GM12892 (cell line): ENCODE data around the gene ADRA2A.

ENCODE experiments used
- DNase-seq: peaks from one replicate; pipeline ENCODE4 v3.0.0; 2011; ENCODE audit not compliant: insufficient read length
- FAIRE-seq: peaks from 2 replicates; lab custom pipeline; 2011; peaks lifted over from hg19 to GRCh38; lab: Jason Lieb, UNC
- POLR2A ChIP-seq: IDR thresholded peaks from 2 replicates; pipeline ENCODE4 v1.6.1; 2011; ENCODE audit warnings: low read depth, low read length, control low read depth
- POLR2AphosphoS5 ChIP-seq: IDR thresholded peaks from 2 replicates; pipeline ENCODE4 v1.6.1; 2011; ENCODE audit warnings: low read depth, low read length, control low read depth
- TAF1 ChIP-seq: IDR thresholded peaks from 2 replicates; pipeline ENCODE4 v1.6.1; 2011; ENCODE audit warnings: low read depth, mild to moderate bottlenecking, control low read depth, low read length, borderline replicate concordance

The ADRA2A gene

DNA sequence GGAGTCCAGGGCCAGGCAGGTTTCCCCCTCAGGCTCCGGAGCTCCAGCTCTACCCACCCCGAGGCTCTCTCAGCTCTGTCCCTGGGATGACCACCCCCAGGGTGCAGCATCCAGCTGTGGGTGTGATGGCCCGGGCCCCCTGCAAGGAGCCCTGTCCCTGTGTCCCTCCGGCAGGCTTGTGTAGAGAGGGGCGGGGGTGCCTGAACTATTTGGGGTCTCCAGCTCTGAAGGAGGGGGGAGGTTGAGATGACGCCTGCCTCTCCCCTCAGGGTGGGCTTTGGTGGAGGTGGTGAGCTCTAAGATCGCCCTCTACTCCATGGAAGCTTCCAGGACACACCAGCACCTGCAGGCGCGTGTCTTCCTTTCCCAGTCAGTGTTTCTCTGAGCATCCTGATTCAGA lies 39.4 kb downstream of the ADRA2A start:
- TF ChIP-seq TAF1: no peak
- FAIRE-seq: no peak
- no peak for DNase-seq

DNA sequence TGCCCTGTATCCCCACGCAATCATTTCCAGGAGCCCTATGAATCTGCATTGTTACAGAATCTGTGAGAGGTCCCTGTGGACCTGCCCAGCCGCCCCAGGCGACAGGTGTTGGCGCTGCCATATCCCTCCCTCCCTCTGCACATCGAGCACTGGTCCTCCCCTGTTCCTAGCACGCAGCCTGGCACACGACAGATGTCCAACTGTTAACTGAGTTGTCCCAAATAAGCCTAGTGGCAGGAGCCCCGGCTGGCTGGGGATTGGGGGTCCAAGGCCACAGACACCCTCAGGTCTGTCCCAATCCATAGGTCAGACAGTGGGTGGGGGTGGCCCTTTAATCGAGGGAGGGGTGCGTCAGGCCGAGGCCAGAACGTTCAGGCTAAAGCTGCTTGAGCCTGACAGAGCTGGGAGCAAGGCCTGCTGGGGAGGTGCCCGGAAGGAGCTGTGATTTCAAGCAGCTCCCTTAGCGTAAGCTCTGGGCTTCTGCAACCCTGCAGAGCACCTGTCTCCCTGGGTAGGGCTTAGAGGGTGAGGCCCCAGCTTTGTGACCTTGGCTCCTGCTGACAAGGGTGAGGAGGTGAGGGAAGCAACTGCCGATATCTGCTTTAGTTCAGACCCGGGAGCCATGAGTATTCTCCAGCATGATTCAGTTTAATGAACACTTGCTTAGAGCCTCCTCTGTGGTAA lies 40.1 kb downstream of the ADRA2A start:
- FAIRE-seq (no peak), DNase-seq (no peak)
- TF ChIP-seq POLR2AphosphoS5 (no peak), POLR2A (no peak), TAF1 (no peak)

DNA sequence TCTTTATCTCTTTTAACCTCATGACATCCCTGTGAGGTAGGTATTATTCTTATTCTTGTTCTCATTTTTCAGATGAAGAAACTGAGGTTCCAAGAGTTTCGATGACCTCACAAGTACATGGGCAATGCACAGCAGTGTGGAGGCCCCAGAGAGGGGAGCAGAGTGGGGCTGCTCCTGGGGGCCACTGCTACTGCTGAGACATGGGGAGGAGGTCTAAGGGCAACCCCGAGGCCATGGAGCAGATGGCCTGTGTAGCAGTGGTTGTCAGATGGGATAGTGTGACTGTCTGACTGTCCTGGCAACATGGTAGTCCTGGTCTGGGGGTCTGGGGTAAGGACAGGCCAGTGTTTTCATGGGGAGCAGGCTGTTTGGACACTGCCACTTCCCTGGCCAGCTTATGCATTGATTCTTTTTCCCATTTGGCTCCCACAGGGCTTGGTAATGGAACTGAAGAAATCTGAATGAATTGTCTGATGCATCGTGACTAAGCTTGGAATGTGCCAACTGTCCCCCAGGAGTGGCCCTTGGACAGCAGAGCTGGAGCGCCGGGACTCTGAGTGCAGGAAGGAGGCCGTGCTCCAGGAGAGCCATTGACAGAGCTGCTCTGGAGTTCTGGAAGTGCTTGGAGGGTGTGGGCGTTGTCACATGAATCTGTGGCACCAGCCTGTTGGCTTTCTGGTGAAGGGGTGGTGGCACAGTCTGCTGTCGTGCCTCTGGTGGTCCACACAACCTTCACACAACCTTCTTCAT lies 40.9 kb downstream of the ADRA2A start:
- FAIRE-seq: no peak
- DNase-seq: no peak
- TF ChIP-seq POLR2A (no peak), TAF1 (no peak), POLR2AphosphoS5 (no peak)

DNA sequence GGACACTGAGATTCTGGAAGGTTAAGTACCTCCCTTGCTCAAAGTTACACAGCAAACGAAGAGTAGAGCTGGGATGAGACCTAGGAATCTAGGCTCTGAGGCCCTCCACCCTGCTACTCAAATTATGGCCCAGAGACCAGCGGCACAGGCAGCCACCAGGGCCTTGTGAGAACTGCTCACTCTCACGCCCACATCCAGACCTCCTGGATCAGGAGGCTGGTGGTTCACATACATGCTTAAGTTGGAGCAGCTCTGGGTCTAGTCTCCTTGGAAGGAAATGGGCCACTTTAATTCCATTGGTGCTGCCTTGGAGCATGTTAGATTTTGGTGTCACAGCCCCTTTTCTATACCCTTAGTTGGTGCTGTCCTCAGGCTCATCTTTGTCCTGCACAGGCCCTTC lies 41.9 kb downstream of the ADRA2A start:
- FAIRE-seq: no peak
- no peak for TF ChIP-seq TAF1
- TF ChIP-seq POLR2AphosphoS5: no peak
- DNase-seq: no peak

DNA sequence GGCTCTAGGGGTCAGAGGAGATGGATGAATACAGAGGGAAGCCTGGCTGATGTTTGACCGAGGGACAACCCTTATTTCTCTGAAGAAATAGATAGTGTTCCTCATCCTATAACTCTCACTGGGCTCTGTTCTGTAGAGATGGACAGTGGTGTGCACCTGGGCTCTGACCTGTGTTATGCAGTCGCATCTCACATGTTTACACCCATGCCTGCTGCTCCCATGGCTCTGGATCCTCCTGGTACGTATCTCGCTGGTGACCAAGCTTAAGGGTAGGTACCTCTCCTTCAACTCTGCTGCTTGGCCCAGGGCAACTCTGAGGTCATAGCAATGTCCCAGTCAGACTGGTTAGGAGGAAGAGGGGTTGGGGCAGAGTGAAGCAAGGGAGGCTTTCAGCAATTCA lies 42.8 kb downstream of the ADRA2A start:
- FAIRE-seq (no peak), DNase-seq (no peak)
- TF ChIP-seq POLR2A: no peak
- TF ChIP-seq TAF1: no peak
- TF ChIP-seq POLR2AphosphoS5: no peak

DNA sequence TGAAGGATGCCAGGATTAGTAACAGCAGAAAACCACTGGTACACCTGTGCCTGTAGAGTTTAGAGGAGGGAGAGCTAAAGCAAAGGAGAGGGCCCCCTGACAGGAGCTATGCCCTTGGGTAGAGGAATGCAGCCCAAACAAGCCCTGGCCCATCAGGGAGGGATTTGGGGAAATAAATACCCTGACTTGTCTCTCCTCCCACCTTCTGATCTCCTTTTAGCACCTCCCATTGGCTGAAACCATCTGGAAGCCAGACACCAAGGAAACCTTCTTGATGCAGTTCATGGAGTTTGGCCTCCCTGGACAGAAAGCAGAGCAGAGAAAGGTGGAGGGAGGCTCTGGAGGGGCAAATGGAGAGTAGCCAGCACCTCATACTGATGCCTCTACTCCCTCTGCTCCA lies 45.3 kb downstream of the ADRA2A start:
- TF ChIP-seq POLR2AphosphoS5 (no peak), TAF1 (no peak)
- no peak for FAIRE-seq
- no peak for DNase-seq

DNA sequence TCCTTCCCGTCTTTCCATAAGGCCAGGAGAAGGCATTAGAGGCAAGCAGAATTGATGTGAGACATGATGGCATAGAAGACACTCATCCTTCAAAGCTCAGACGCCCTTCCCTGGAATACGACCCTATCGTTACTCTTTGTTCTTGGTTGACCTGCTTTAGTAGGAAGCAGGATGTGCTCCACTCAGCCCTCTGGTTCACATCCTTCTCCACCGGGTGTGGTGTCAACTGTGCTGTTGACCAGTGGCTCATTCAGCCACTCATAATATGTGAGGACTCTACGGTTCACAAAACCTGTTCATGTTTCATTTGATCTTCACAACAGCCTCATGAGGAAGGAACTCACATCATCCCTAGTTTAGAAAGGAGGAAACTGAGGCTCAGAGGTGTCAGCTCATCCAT lies 47.1 kb downstream of the ADRA2A start:
- DNase-seq (no peak), FAIRE-seq (no peak)
- TF ChIP-seq TAF1: no peak
- no peak for TF ChIP-seq POLR2A
- TF ChIP-seq POLR2AphosphoS5: no peak

DNA sequence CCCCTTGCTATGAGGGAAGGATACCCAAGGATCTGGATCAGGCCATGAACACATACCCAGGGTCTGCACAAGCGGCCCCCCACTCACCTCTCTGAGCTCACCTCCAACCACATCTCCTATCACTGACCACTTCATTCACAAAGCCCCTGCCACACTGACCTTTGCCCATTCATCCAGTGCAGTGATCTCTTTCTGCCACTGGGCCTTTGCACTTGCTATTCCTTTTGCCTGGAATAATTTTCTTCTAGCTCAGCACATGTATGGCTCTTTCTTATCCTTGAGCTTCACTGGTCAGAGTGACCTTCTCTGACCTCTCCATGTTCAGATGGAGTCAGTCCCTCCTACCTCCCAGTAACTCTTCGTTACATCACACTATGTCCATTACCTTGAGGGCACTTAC lies 48.3 kb downstream of the ADRA2A start:
- DNase-seq (no peak), FAIRE-seq (no peak)
- TF ChIP-seq TAF1 (no peak), POLR2A (no peak), POLR2AphosphoS5 (no peak)

DNA sequence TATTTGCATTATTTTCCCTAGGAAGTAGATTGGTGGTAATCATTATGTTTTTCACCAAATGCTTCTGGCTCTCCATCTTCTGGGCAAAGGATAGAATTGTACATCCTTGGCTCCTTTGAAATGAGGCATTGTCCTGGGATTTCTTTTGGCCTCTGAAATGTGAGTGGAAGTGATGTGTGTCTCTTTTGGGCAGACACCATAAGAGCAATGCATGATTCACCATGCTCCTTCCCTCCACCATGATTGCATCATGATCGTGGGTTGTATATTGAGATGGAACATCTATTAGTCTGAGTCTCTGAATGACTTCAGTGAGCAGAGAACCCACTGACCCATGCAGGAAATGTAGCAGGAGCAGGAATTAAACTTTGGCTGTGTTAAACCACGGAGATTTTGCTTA lies 49.2 kb downstream of the ADRA2A start:
- FAIRE-seq (no peak), DNase-seq (no peak)
- no peak for TF ChIP-seq POLR2AphosphoS5
- TF ChIP-seq POLR2A: no peak
- no peak for TF ChIP-seq TAF1

DNA sequence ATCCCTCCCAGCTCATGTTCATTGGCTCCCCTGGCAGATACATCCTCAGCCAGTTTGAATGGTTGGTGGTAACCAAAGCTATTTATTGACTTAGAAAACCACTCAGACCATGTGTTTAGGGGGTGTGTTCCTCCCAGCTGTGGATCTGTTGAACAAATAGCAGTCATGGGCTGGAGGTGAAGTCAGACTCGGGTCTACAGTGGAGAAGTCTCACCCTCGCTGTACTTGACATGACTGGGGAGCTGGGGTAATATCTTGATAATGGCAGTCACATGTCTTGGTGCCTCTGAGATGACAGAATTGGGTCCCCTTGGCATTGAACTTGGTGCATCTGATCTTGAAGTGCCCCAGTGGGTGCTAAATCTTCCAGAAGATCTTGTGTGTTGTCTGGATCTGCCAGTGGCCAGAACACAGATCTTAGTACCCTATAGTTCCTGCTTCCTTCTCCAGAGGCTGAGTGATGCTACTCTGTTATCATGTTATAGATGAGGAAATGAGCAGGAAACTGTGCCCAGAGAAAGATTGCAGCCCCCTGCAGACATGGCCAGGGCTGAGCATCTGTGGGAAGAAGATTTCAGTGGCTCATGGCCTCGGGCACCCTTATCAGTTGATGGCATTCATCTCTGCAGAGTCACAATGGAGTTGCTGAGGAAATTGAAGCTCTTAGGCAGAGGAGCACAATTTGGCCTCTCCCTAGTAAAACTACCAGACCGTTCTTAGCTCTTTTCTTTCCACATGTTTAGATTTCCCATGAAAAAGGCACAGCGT lies 50.4 kb downstream of the ADRA2A start:
- TF ChIP-seq POLR2AphosphoS5 (no peak), POLR2A (no peak), TAF1 (no peak)
- DNase-seq: no peak
- FAIRE-seq: no peak

DNA sequence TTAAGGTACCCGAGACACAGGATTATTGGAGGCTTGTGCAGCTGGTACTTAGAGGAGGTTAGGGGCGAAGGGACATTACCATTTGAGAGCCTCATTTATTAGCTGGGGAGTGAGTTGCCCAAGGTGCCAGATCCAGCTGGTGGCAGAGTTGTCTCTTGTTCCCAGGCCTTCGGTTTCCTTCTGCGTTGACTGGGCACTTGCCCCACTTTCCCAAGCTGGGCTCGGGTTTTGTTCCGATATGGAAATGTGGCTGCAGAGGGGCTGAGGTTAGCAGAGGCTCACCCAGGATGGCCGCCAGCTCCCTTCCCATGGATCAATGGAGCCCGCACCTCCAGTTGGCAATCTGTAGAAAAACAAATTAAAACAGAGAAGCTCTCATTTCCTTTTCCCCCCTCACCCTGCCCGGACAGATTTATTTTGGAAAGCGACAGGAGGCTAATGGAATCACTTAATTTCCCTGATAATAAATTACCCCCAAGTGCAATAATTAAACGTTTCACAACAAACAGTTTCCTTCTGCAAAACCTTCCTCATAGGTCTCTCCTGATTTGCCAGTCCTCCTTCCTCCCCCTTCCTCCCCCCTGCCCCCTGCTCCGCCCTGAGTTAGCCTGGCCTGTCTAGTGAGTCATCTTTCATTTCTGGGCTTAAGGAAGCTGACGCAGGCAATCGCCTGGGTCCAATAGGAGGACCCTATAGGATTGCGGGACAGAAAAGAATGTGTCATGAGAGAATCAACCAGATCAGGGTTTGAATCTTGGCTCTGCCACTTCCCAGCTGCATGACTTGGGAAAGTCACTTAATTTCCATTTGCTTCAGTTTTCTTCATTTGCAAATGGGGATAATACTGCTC lies 51.7 kb downstream of the ADRA2A start:
- no peak for TF ChIP-seq POLR2AphosphoS5
- no peak for TF ChIP-seq POLR2A
- no peak for TF ChIP-seq TAF1
- no peak for FAIRE-seq
- no peak for DNase-seq
